Measurements from ENCODE around the gene HSD3B7.

Gene HSD3B7

GRCh38 chr16:30972872-30973271, 12.1 kb upstream of the HSD3B7 start:
- H3K4me3 ChIP-seq (ENCODE audit: control insufficient read depth, low read depth, low read length) = no peak overlapping the region
- DNase-seq (ENCODE audit: low read depth) = no peak
- TF ChIP-seq, protein P1, sequence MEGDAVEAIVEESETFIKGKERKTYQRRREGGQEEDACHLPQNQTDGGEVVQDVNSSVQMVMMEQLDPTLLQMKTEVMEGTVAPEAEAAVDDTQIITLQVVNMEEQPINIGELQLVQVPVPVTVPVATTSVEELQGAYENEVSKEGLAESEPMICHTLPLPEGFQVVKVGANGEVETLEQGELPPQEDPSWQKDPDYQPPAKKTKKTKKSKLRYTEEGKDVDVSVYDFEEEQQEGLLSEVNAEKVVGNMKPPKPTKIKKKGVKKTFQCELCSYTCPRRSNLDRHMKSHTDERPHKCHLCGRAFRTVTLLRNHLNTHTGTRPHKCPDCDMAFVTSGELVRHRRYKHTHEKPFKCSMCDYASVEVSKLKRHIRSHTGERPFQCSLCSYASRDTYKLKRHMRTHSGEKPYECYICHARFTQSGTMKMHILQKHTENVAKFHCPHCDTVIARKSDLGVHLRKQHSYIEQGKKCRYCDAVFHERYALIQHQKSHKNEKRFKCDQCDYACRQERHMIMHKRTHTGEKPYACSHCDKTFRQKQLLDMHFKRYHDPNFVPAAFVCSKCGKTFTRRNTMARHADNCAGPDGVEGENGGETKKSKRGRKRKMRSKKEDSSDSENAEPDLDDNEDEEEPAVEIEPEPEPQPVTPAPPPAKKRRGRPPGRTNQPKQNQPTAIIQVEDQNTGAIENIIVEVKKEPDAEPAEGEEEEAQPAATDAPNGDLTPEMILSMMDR (conservative IDR thresholded peaks at IDR 0.05; ENCODE audit: control insufficient read depth, insufficient read depth, low read depth, low read length) = peak; percentile 12

GRCh38 chr16:30974348-30974747, 10.7 kb upstream of the HSD3B7 start:
- DNase-seq (ENCODE audit: low read depth) = no peak
- no peak overlapping the region for H3K4me3 ChIP-seq (ENCODE audit: control insufficient read depth, low read depth, low read length)
- TF ChIP-seq, protein P1 (conservative IDR thresholded peaks at IDR 0.05; ENCODE audit: control insufficient read depth, insufficient read depth, low read depth, low read length) = no peak

- no peak overlapping the region for H3K4me3 ChIP-seq (ENCODE audit: control insufficient read depth, low read depth, low read length)
- TF ChIP-seq, protein P1 (conservative IDR thresholded peaks at IDR 0.05; ENCODE audit: control insufficient read depth, insufficient read depth, low read depth, low read length) = no peak
- no peak for DNase-seq (ENCODE audit: low read depth)
Measured at GRCh38 chr16:30976486-30976885, 8.5 kb upstream of the HSD3B7 start.

- TF ChIP-seq, protein P1 (conservative IDR thresholded peaks at IDR 0.05; ENCODE audit: control insufficient read depth, insufficient read depth, low read depth, low read length) = peak; percentile 42
- H3K4me3 ChIP-seq (ENCODE audit: control insufficient read depth, low read depth, low read length) = no peak overlapping the region
- peak; percentile 31 for DNase-seq (ENCODE audit: low read depth)
Measured at GRCh38 chr16:30977502-30977901, 7.5 kb upstream of the HSD3B7 start.

DNA sequence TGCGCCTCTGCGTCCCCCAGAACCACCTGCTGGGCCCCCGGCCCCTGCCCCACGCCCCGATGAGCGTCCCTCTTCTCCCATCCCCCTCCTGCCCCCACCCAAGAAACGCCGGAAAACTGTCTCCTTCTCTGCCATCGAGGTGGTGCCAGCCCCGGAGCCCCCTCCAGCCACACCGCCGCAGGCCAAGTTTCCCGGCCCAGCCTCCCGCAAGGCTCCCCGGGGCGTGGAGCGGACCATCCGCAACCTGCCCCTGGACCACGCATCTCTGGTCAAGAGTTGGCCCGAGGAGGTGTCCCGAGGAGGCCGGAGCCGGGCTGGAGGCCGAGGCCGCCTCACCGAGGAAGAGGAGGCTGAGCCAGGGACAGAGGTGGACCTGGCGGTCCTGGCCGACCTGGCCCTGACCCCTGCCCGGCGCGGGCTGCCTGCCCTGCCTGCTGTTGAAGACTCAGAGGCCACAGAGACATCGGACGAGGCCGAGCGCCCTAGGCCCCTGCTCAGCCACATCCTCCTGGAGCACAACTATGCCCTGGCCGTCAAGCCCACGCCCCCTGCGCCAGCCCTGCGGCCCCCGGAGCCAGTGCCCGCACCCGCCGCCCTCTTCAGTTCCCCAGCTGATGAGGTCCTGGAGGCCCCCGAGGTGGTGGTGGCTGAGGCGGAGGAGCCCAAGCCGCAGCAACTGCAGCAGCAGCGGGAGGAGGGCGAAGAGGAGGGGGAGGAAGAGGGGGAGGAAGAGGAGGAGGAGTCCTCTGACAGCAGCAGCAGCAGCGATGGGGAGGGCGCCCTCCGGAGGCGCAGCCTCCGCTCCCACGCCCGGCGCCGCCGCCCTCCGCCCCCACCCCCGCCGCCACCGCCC, 5.6 kb upstream of the HSD3B7 start:
- no peak overlapping the region for H3K4me3 ChIP-seq (ENCODE audit: control insufficient read depth, low read depth, low read length)
- no peak for DNase-seq (ENCODE audit: low read depth)
- TF ChIP-seq, protein P1 (conservative IDR thresholded peaks at IDR 0.05; ENCODE audit: control insufficient read depth, insufficient read depth, low read depth, low read length) = no peak

- TF ChIP-seq, protein P1 (conservative IDR thresholded peaks at IDR 0.05; ENCODE audit: control insufficient read depth, insufficient read depth, low read depth, low read length) = no peak
- no peak for DNase-seq (ENCODE audit: low read depth)
- no peak overlapping the region for H3K4me3 ChIP-seq (ENCODE audit: control insufficient read depth, low read depth, low read length)
Measured at GRCh38 chr16:30980023-30980371, 5.0 kb upstream of the HSD3B7 start.

All from fibroblast of mammary gland (primary cell).